Gastrocnemius medialis (tissue), 4 donors: ENCODE measurements around the gene PGGHG. TPM values are rescaled to one million over a fixed set of nuclear protein-coding genes. Genes with fewer than 3 reads are reported as not detected.

Source experiments
- ATAC-seq, 2 donors: fragments of 150-250 bp; one replicate each; pipeline ENCODE4 v1.9.1; 2016
- DNase-seq, 2 donors: peaks; one replicate each; pipeline ENCODE4 v3.0.0-alpha.2; 2019
- H3K27ac ChIP-seq, 4 donors: fragments of 200-600 bp; sonication (generic); 1 replicate in 1 of 4; 2 replicates in 3 of 4; pipeline ENCODE4 v1.5.1; 2016 to 2018; ENCODE audit warnings: mild to moderate bottlenecking in 2 of 4, moderate library complexity in 1 of 4
- H3K27me3 ChIP-seq, 3 donors: fragments of 200-600 bp; sonication (generic) in 2 of 3; 1 replicate in 1 of 3; 2 replicates in 2 of 3; pipeline versions ENCODE4 v1.5.1 to v1.6.0; 2016 to 2019; ENCODE audit warnings: mild to moderate bottlenecking in 1 of 3, moderate library complexity in 1 of 3
- H3K36me3 ChIP-seq, 2 donors: fragments of 200-600 bp; sonication (generic) in 1 of 2; one replicate each; pipeline ENCODE4 v1.5.1; 2017 to 2018
- H3K4me1 ChIP-seq, 2 donors: fragments of 200-600 bp; sonication (generic) in 1 of 2; one replicate each; pipeline ENCODE4 v1.5.1; 2016 to 2017; ENCODE audit warnings: mild to moderate bottlenecking in 2 of 2
- H3K4me3 ChIP-seq, 4 donors: fragments of 200-600 bp; sonication (generic) in 3 of 4; 1 replicate in 1 of 4; 2 replicates in 3 of 4; pipeline ENCODE4 v1.5.1; 2016 to 2019; ENCODE audit warnings: mild to moderate bottlenecking in 2 of 4
- H3K9me3 ChIP-seq, 3 donors: fragments of 200-600 bp; sonication (generic) in 2 of 3; 1 replicate in 1 of 3; 2 replicates in 2 of 3; pipeline ENCODE4 v1.5.1; 2016 to 2019
- CTCF ChIP-seq, 5 experiments: fragments of 450-650 bp in 3 of 5; fragments of 200-600 bp in 2 of 5; sonication (generic) in 2 of 5; IDR thresholded peaks in 4 of 5; conservative IDR thresholded peaks in 1 of 5; 1 replicate in 4 of 5; 2 replicates in 1 of 5; pipeline ENCODE4 v1.5.1; 2016 to 2019; ENCODE audit warnings: antibody characterized with exemption in 5 of 5, mild to moderate bottlenecking in 3 of 5, moderate library complexity in 3 of 5
- POLR2A ChIP-seq, 2 donors: fragments of 450-650 bp; IDR thresholded peaks; one replicate each; pipeline ENCODE4 v1.6.1; 2017; ENCODE audit warnings: antibody characterized with exemption in 2 of 2, mild to moderate bottlenecking in 2 of 2, moderate library complexity in 2 of 2
- in situ Hi-C, 4 donors: fragments of 200-750 bp; cut with MboI; loops; one replicate each; pipeline versions ENCODE4 v1.15.0 to v1.8.0; 2017; ENCODE audit warnings: low sequenced_read_pairs in 4 of 4
- intact Hi-C: fragments of 100-400 bp; cut with DNase I; formaldehyde crosslinking; loops from one replicate; pipeline ENCODE4 v1.15.1; 2023; ENCODE audit warnings: low total_unique reads
- total RNA-seq, 4 donors: library from RNA; depleted of rRNA; stranded (reverse); fragments of >200 nt; gene quantifications; one replicate each; pipeline versions ENCODE4 v1.1.0 to v1.2.3, GENCODE V29; 2016

The PGGHG gene
- total RNA-seq, 4 donors from 2014 or later, result 0.98 to 3.4 (median 2.7) TPM

GRCh38 chr11:344836-345578 lies 56.1 kb downstream of the PGGHG start:
- intact Hi-C loops (no loop called here), in situ Hi-C loops (no loop called here)
- no peak for ATAC-seq

More at GRCh38 chr11:344836-345578, 56.1 kb downstream of the PGGHG start:
- TF ChIP-seq CTCF (IDR thresholded peaks at IDR 0.05 in 4 of 5, conservative IDR thresholded peaks at IDR 0.05 in 1 of 5) (no peak), POLR2A (IDR thresholded peaks at IDR 0.05) (no peak)
- no peak overlapping the region for H3K27ac ChIP-seq
- no peak overlapping the region for H3K4me3 ChIP-seq
- H3K4me1 ChIP-seq, result no peaks in the 10 kb centered on the region
- DNase-seq, result no peak
- no peaks in the 10 kb centered on the region for H3K27me3 ChIP-seq
- H3K9me3 ChIP-seq, result no peaks in the 10 kb centered on the region
- no peaks in the 10 kb centered on the region for H3K36me3 ChIP-seq

Other genes starting within 250 kb of the PGGHG start
- not detected for gene SCGB1C1, start 96.0 kb upstream of the PGGHG start, total RNA-seq
- 10 to 100 TPM; 11.3 to 15.9 (median 12.8) TPM for gene BET1L, start 81.7 kb upstream of the PGGHG start, total RNA-seq
- gene RIC8A, start 81.4 kb upstream of the PGGHG start, total RNA-seq, result 10 to 100 TPM; 35.6 to 68.5 (median 47.8) TPM
- gene SIRT3, start 52.8 kb upstream of the PGGHG start, total RNA-seq, result 10 to 100 TPM in 3 of 4 donors, 1 to 10 TPM in 1; 9.2 to 15.0 (median 12.7) TPM
- 100 to 1,000 TPM; 128 to 189 (median 163) TPM for gene PSMD13, start 52.1 kb upstream of the PGGHG start, total RNA-seq
- under 1 TPM in 1 of 4 donors, not detected in 3; 0.09 TPM for gene NLRP6, start 10.7 kb upstream of the PGGHG start, total RNA-seq
- gene IFITM5, start 10.4 kb downstream of the PGGHG start, total RNA-seq, result not detected
- 10 to 100 TPM; 37.8 to 80.9 (median 44.9) TPM for gene IFITM2, start 18.7 kb downstream of the PGGHG start, total RNA-seq
- gene IFITM1, start 24.9 kb downstream of the PGGHG start, total RNA-seq, result 100 to 1,000 TPM in 1 of 4 donors, 10 to 100 TPM in 3; 47.8 to 103 (median 80.5) TPM
- 10 to 100 TPM; 46.3 to 83.6 (median 63.2) TPM for gene IFITM3, start 31.7 kb downstream of the PGGHG start, total RNA-seq
- not detected for gene B4GALNT4, start 80.4 kb downstream of the PGGHG start, total RNA-seq
- 1 to 10 TPM in 1 of 4 donors, under 1 TPM in 1, not detected in 2; 0.55 to 1.3 TPM for gene PKP3, start 105.1 kb downstream of the PGGHG start, total RNA-seq
- gene SIGIRR, start 125.9 kb downstream of the PGGHG start, total RNA-seq, result 10 to 100 TPM in 3 of 4 donors, 1 to 10 TPM in 1; 4.2 to 21.6 (median 11.9) TPM
- under 1 TPM in 2 of 4 donors, not detected in 2; 0.23 to 0.41 TPM for gene ANO9, start 152.9 kb downstream of the PGGHG start, total RNA-seq
- gene PTDSS2, start 161.2 kb downstream of the PGGHG start, total RNA-seq, result 10 to 100 TPM; 21.7 to 31.5 (median 23.7) TPM
- 100 to 1,000 TPM; 138 to 197 (median 159) TPM for gene RNH1, start 218.1 kb downstream of the PGGHG start, total RNA-seq
- gene HRAS, start 246.4 kb downstream of the PGGHG start, total RNA-seq, result 10 to 100 TPM; 17.1 to 50.0 (median 37.6) TPM
- gene LRRC56, start 248.4 kb downstream of the PGGHG start, total RNA-seq, result under 1 TPM in 2 of 4 donors, not detected in 2; 0.29 to 0.36 TPM